ENCODE results near the gene CIDEB. TPM values are rescaled to one million over a fixed set of nuclear protein-coding genes. Genes with fewer than 3 reads are reported as not detected.

CIDEB gene
- total RNA-seq, 1 experiment from 2014 or later = not detected

GRCh38 chr14:24315807-24316596 is 8.2 kb upstream of the CIDEB start:
- no peaks in the 10 kb centered on the region for H3K4me1 Mint-ChIP-seq
- DNase-seq = peak; percentile 81
- H4K5ac ChIP-seq (ENCODE audit: insufficient read length, low read depth, low read length) = no peak overlapping the region
- TF ChIP-seq CTCF (conservative IDR thresholded peaks at IDR 0.05) = peak; percentile 39; the same call in 1 of the 3 replicates
- H2AFZ ChIP-seq (ENCODE audit: low read length) = no peak overlapping the region
- H3K27ac Mint-ChIP-seq = no peak overlapping the region
- no peak overlapping the region for H3K4me3 Mint-ChIP-seq
- no peaks in the 10 kb centered on the region for H3K79me2 ChIP-seq (ENCODE audit: insufficient read depth, low read length)
- H3K79me1 ChIP-seq (ENCODE audit: insufficient read depth, low read depth, low read length, poor library complexity, severe bottlenecking) = no peaks in the 10 kb centered on the region
- no peak overlapping the region for H3T11ph ChIP-seq (ENCODE audit: low read length)
- no peak overlapping the region for H3K23ac ChIP-seq (ENCODE audit: insufficient read length, low read depth, low read length)
- no peak overlapping the region for H2BK20ac ChIP-seq (ENCODE audit: low read depth, low read length, poor library complexity, severe bottlenecking)
- no peak overlapping the region for H2AK5ac ChIP-seq (ENCODE audit: insufficient read length, low read length)
- no peak overlapping the region for H3K4me2 ChIP-seq (ENCODE audit: insufficient read depth, insufficient read length, low read length)
- H4K91ac ChIP-seq (ENCODE audit: insufficient read length, low read depth, low read length) = no peak overlapping the region
- no CpG with 5 or more reads among the region's 70 CpGs for WGBS (ENCODE audit: extremely low coverage, insufficient read length, low lambda C conversion rate)
- peaks cover 46% of the 10 kb centered on the region for H3K27me3 Mint-ChIP-seq (ENCODE audit: low read depth)
- no peaks in the 10 kb centered on the region for H3K9me3 Mint-ChIP-seq
- H3K4ac ChIP-seq (ENCODE audit: low read depth, low read length) = no peak overlapping the region
- no peaks in the 10 kb centered on the region for H4K20me1 ChIP-seq (ENCODE audit: control insufficient read depth, insufficient read depth, insufficient read length)
- no peak overlapping the region for H3K27ac ChIP-seq (ENCODE audit: insufficient read length, low read depth, low read length)
- no peaks in the 10 kb centered on the region for H3K9me3 ChIP-seq (ENCODE audit: control insufficient read depth, low read depth, low read length)
- H3K9ac ChIP-seq (ENCODE audit: extremely low read depth, insufficient read length, low read length) = no peak overlapping the region
- H3K27me3 ChIP-seq (ENCODE audit: insufficient read depth, low read length) = peaks cover 2% of the 10 kb centered on the region; the same call in 1 of the 2 replicates
- no peak overlapping the region for H4K8ac ChIP-seq (replicated peaks; ENCODE audit: insufficient read length, low read depth, low read length)
- H2BK120ac ChIP-seq (ENCODE audit: low read depth, low read length, poor library complexity, severe bottlenecking) = no peak overlapping the region
- no peak overlapping the region for H3K56ac ChIP-seq (ENCODE audit: insufficient read length, low read depth, low read length)
- no peak overlapping the region for H2BK5ac ChIP-seq (ENCODE audit: insufficient read length, low read length)
- H2BK12ac ChIP-seq (ENCODE audit: insufficient read length, low read depth, low read length) = no peak overlapping the region
- no peaks in the 10 kb centered on the region for H3K4me1 ChIP-seq (ENCODE audit: insufficient read depth, low read length)
- H3K14ac ChIP-seq (ENCODE audit: insufficient read depth, low read length) = no peak overlapping the region; the same call in 1 of the 2 replicates
- H3K36me3 Mint-ChIP-seq (ENCODE audit: insufficient read depth in 1 of 3, low read depth in 3 of 3) = peaks cover 0 to 4% (median 0%) of the 10 kb centered on the region in 3 experiments; a peak in 1 of 7 replicates
- H2BK15ac ChIP-seq (ENCODE audit: low read depth, low read length) = no peak overlapping the region
- no peaks in the 10 kb centered on the region for H3K23me2 ChIP-seq (ENCODE audit: insufficient read length, low read depth, low read length, poor library complexity, severe bottlenecking)
- H3K18ac ChIP-seq (ENCODE audit: insufficient read length, low read depth, low read length) = no peak overlapping the region
